HG03565 (cell line): ENCODE results near the gene PTBP1.
"Not testable (repeated sequence)": the region's sequence is repeated elsewhere in the genome, so short reads cannot be mapped to it uniquely, and the experiment has no call there.

Experiments used
- ATAC-seq: cut with Tn5 transposase; IDR thresholded peaks from one replicate; pipeline ENCODE4 v1.9.1; 2021; ENCODE audit warnings: mild to moderate bottlenecking, moderate library complexity; ENCODE audit not compliant: unreplicated experiment

Gene PTBP1

GRCh38 chr19:807627-808422, 10.6 kb downstream of the PTBP1 start:
- ATAC-seq, result no peak

GRCh38 chr19:808423-808775, 11.1 kb downstream of the PTBP1 start:
- ATAC-seq, result no peak

- ATAC-seq, result no peak
Observed at GRCh38 chr19:810077-810855, 13.0 kb downstream of the PTBP1 start.

GRCh38 chr19:810883-811489, 13.7 kb downstream of the PTBP1 start:
- no peak for ATAC-seq

GRCh38 chr19:811506-812048, 14.3 kb downstream of the PTBP1 start:
- ATAC-seq, result no peak

GRCh38 chr19:812049-812746, 14.9 kb downstream of the PTBP1 start:
- ATAC-seq, result no peak

- ATAC-seq, result no peak
Observed at GRCh38 chr19:812747-813218, 15.5 kb downstream of the PTBP1 start.

- no peak for ATAC-seq
Observed at GRCh38 chr19:813219-814151, 16.2 kb downstream of the PTBP1 start.

- ATAC-seq, result no peak
Observed at GRCh38 chr19:814152-815078, 17.2 kb downstream of the PTBP1 start.

- no peak for ATAC-seq
Observed at GRCh38 chr19:815079-815774, 18.0 kb downstream of the PTBP1 start.

- ATAC-seq, result no peak
Observed at GRCh38 chr19:815775-816499, 18.7 kb downstream of the PTBP1 start.

GRCh38 chr19:816500-816857, 19.2 kb downstream of the PTBP1 start:
- no peak for ATAC-seq

GRCh38 chr19:820212-820611, 23.0 kb downstream of the PTBP1 start:
- ATAC-seq, result not testable (repeated sequence)

- no peak for ATAC-seq
Observed at GRCh38 chr19:821231-821824, 24.1 kb downstream of the PTBP1 start.

GRCh38 chr19:821825-822503, 24.7 kb downstream of the PTBP1 start, which contains the start of gene PLPPR3:
PLPPR3 (minus strand) TSS chr19:821955; CDS start chr19:821559, 396 bp downstream.
- no peak for ATAC-seq

- ATAC-seq, result no peak
Observed at GRCh38 chr19:823565-824121, 26.4 kb downstream of the PTBP1 start.
